GM19468 (cell line): ENCODE measurements around the gene SAP30BP.

ENCODE experiments used
- ATAC-seq: cut with Tn5 transposase; IDR thresholded peaks from one replicate; pipeline ENCODE4 v1.9.1; 2021; ENCODE audit warnings: mild to moderate bottlenecking, moderate library complexity, moderate number of reproducible peaks; ENCODE audit not compliant: unreplicated experiment; ENCODE audit errors: extremely low read depth

The SAP30BP gene

GRCh38 chr17:75753514-75754377, 86.6 kb downstream of the SAP30BP start:
- ATAC-seq, result no peak

GRCh38 chr17:75754378-75755204, 87.5 kb downstream of the SAP30BP start:
- ATAC-seq, result no peak

- no peak for ATAC-seq
Measured at GRCh38 chr17:75755205-75755901, 88.2 kb downstream of the SAP30BP start.

- ATAC-seq, result no peak
Measured at GRCh38 chr17:75755990-75756389, 88.9 kb downstream of the SAP30BP start.

- no peak for ATAC-seq
Measured at GRCh38 chr17:75756451-75757085, 89.4 kb downstream of the SAP30BP start.

GRCh38 chr17:75757086-75757681, 90.0 kb downstream of the SAP30BP start:
- no peak for ATAC-seq
